Right atrium auricular region (tissue), 2 donors: Measurements from ENCODE around the gene LGI4. TPM values are rescaled to one million over a fixed set of nuclear protein-coding genes. Genes with fewer than 3 reads are reported as not detected.
A peak's percentile ranks its signal among the peaks of the same experiment; 100 is the strongest.

Source experiments
- DNase-seq: peaks from one replicate; pipeline ENCODE4 v3.0.0-alpha.2; 2019; ENCODE audit warnings: low spot score
- H3K27ac ChIP-seq, 2 donors: fragments of 200-600 bp; sonication (generic); 1 replicate in 1 of 2; 2 replicates in 1 of 2; pipeline ENCODE4 v1.5.1; 2016 to 2019
- H3K27me3 ChIP-seq, 2 donors: fragments of 200-600 bp; sonication (generic); one replicate each; pipeline versions ENCODE4 v1.5.1 to v1.6.0; 2017 to 2019
- H3K36me3 ChIP-seq: fragments of 200-600 bp; sonication (generic); one replicate; pipeline ENCODE4 v1.5.1; 2016
- H3K4me1 ChIP-seq, 2 donors: fragments of 200-600 bp; sonication (generic); one replicate each; pipeline versions ENCODE4 v1.5.1 to v1.6.0; 2017 to 2019
- H3K4me3 ChIP-seq, 2 donors: fragments of 200-600 bp; sonication (generic); 1 replicate in 1 of 2; 2 replicates in 1 of 2; pipeline ENCODE4 v1.5.1; 2017 to 2019; ENCODE audit warnings: mild to moderate bottlenecking in 1 of 2, moderate library complexity in 1 of 2
- H3K9me3 ChIP-seq, 2 donors: fragments of 200-600 bp; sonication (generic); one replicate each; pipeline ENCODE4 v1.5.1; 2019
- total RNA-seq, 2 donors: library from RNA; depleted of rRNA; stranded (reverse); fragments of >200 nt; gene quantifications; one replicate each; pipeline ENCODE4 v1.1.0, GENCODE V29; 2016
- TF ChIP-seq, protein P1 (sequence below), 2 donors: fragments of 200-600 bp; sonication (generic); IDR thresholded peaks; one replicate each; pipeline ENCODE4 v1.5.1; 2019; ENCODE audit warnings: antibody characterized with exemption in 2 of 2

The LGI4 gene
- total RNA-seq, 2 donors from 2014 or later = 10.9 to 42.5 TPM

DNA sequence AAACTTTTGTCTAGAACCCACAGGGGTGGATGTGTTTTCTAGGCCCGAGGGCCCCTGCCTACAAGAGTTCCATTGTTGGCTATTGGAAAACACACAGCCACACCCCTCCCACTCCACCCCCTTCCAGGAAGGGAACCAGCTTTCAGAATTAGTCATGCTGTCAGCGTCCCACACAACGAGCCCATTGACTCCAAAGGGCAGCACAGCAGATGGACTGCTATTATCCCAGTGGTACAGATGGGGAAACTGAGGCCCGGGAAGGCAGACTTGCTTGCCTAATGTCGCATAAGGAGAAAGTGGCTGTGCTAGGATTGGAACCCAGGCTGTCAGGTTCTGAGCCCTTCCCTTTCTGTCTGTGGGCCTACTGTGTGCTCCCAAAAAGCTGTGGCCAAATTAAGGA, 27.3 kb downstream of the LGI4 start:
- Histone ChIP-seq H3K4me3 (no peak overlapping the region), H3K4me1 (peaks cover 0 to 6% of the 10 kb centered on the region in 2 donors), H3K27me3 (no peaks in the 10 kb centered on the region), H3K27ac (peak overlapping the region in 1 of 2 donors; percentile 1), H3K36me3 (no peaks in the 10 kb centered on the region), H3K9me3 (no peaks in the 10 kb centered on the region)
- TF ChIP-seq, protein P1, sequence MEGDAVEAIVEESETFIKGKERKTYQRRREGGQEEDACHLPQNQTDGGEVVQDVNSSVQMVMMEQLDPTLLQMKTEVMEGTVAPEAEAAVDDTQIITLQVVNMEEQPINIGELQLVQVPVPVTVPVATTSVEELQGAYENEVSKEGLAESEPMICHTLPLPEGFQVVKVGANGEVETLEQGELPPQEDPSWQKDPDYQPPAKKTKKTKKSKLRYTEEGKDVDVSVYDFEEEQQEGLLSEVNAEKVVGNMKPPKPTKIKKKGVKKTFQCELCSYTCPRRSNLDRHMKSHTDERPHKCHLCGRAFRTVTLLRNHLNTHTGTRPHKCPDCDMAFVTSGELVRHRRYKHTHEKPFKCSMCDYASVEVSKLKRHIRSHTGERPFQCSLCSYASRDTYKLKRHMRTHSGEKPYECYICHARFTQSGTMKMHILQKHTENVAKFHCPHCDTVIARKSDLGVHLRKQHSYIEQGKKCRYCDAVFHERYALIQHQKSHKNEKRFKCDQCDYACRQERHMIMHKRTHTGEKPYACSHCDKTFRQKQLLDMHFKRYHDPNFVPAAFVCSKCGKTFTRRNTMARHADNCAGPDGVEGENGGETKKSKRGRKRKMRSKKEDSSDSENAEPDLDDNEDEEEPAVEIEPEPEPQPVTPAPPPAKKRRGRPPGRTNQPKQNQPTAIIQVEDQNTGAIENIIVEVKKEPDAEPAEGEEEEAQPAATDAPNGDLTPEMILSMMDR (IDR thresholded peaks at IDR 0.05) = no peak
- DNase-seq = peak; percentile 77

DNA sequence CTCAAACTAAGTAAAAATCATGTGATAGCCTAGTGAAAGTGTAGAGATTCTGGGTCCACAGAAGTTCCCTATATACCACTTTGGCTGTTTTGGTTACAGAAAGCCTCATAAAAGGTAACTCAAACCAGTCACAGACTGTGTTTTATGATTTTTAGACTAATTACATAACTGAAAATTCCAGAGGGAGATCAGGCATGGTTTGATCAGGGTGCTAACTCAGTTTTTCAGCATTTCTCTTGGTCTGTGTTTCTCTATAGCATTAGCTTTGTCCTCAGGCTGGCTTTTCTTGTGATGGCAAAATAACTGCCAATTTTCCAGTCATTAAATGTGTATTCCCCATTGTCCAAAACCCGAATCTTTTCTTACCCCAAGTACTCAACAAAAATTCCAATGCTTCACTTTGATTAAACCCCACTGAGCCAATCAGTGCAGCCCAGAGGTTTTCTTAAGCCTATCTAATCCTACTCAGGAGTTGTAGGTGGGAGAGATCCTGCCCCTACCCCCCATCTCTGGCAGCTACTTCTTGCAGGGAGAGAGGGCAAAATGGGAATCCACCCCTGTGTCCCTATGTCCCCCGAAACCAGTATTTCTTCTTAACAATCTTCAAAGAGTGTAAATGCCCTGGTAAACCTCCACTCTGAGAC, 27.8 kb downstream of the LGI4 start:
- TF ChIP-seq, protein P1 (IDR thresholded peaks at IDR 0.05) = no peak
- DNase-seq = no peak
- Histone ChIP-seq H3K4me1 (peaks cover 0 to 6% of the 10 kb centered on the region in 2 donors), H3K27me3 (no peaks in the 10 kb centered on the region), H3K9me3 (no peaks in the 10 kb centered on the region), H3K36me3 (no peaks in the 10 kb centered on the region), H3K4me3 (no peak overlapping the region), H3K27ac (peak overlapping the region in 1 of 2 donors; percentile 1)

- no peak overlapping the region for H3K27ac ChIP-seq
- DNase-seq = no peak
- peaks cover 0 to 6% of the 10 kb centered on the region in 2 donors for H3K4me1 ChIP-seq
- no peak overlapping the region for H3K4me3 ChIP-seq
- no peaks in the 10 kb centered on the region for H3K27me3 ChIP-seq
- H3K9me3 ChIP-seq = no peaks in the 10 kb centered on the region
- TF ChIP-seq, protein P1 (IDR thresholded peaks at IDR 0.05) = no peak
- H3K36me3 ChIP-seq = no peaks in the 10 kb centered on the region
These were observed 28.6 kb downstream of the LGI4 start for GRCh38 chr19:35106291-35106583.

DNA sequence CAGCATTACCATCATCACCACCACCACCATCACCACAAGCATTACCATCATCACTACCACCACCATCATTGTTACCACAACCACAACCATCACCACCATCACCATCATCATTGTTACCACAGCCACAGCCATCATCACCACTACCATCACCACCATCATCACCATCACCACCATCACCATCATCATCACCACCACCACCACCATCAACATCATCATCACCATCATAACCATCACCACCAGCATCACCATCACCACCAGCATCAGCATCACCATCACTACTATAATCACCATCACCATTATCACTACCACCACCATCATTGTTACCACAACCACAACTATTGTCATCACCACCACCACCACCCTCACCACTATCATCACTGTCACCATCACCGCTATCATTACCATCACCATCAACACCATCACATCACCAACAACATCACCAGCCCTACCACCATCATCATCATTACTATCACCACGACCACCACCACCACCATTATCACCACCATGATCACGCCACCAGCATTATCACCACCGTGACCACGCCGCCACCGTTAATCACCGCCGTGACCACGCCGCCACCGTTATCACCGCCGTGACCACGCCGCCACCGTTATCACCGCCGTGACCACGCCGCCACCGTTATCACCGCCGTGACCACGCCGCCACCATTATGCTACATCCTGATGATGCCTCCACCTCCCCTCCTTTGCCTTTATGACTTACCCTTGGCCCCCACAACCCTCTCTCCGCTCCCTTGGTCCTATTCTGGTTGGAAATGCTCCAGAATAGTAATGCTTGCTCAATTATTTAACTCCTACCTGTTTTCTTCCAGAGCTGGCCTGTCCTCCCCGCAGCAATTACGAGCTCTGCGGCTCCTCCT, 29.2 kb downstream of the LGI4 start:
- Histone ChIP-seq H3K27me3 (no peaks in the 10 kb centered on the region), H3K27ac (no peak overlapping the region), H3K36me3 (no peaks in the 10 kb centered on the region), H3K4me3 (no peak overlapping the region), H3K9me3 (no peaks in the 10 kb centered on the region), H3K4me1 (peaks cover 0 to 6% of the 10 kb centered on the region in 2 donors)
- TF ChIP-seq, protein P1 (IDR thresholded peaks at IDR 0.05) = no peak
- no peak for DNase-seq

- Histone ChIP-seq H3K27me3 (no peaks in the 10 kb centered on the region), H3K9me3 (no peaks in the 10 kb centered on the region), H3K27ac (no peak overlapping the region), H3K4me1 (peaks cover 0 to 6% of the 10 kb centered on the region in 2 donors), H3K36me3 (no peaks in the 10 kb centered on the region), H3K4me3 (no peak overlapping the region)
- no peak for DNase-seq
- TF ChIP-seq, protein P1 (IDR thresholded peaks at IDR 0.05) = no peak
These were observed 29.8 kb downstream of the LGI4 start for GRCh38 chr19:35105047-35105410.
